WI38 (cell line): ENCODE results near the gene ZNF33A.
"Not testable (repeated sequence)": the region's sequence is repeated elsewhere in the genome, so short reads cannot be mapped to it uniquely, and the experiment has no call there.

ENCODE experiments used
- H3K4me3 ChIP-seq: 2 replicates; pipeline ENCODE4 v1.5.1; 2011; ENCODE audit warnings: low read depth, mild to moderate bottlenecking, control low read depth, low read length
- TF ChIP-seq, protein P1 (sequence below): IDR thresholded peaks from 2 replicates; pipeline ENCODE4 v1.5.1; 2012; ENCODE audit warnings: low read depth, mild to moderate bottlenecking, control low read depth, low read length

The ZNF33A gene

DNA sequence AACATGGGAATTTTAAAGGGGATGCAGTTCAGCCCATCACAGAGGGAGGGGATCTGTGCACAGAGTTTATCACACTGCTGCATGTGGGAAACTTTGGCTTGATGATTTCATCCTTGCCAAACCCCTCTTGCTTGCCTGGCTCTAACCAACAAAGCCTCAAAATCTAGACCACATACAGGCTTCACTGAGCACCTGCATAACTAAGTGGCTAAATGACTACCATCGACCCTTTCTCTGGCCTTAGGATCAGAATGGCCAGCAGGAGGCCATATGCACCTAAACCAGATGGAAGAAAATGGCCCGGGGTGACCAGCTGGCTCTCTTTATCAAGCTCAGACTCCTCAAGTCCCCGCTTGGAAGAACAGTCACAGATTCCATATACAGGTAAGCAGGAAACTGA, 18.4 kb upstream of the ZNF33A start:
- TF ChIP-seq, protein P1, sequence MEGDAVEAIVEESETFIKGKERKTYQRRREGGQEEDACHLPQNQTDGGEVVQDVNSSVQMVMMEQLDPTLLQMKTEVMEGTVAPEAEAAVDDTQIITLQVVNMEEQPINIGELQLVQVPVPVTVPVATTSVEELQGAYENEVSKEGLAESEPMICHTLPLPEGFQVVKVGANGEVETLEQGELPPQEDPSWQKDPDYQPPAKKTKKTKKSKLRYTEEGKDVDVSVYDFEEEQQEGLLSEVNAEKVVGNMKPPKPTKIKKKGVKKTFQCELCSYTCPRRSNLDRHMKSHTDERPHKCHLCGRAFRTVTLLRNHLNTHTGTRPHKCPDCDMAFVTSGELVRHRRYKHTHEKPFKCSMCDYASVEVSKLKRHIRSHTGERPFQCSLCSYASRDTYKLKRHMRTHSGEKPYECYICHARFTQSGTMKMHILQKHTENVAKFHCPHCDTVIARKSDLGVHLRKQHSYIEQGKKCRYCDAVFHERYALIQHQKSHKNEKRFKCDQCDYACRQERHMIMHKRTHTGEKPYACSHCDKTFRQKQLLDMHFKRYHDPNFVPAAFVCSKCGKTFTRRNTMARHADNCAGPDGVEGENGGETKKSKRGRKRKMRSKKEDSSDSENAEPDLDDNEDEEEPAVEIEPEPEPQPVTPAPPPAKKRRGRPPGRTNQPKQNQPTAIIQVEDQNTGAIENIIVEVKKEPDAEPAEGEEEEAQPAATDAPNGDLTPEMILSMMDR = peak; percentile 11; the same call in 1 of the 2 replicates
- no peak overlapping the region for H3K4me3 ChIP-seq

- H3K4me3 ChIP-seq = not testable (repeated sequence)
These were observed 11.6 kb upstream of the ZNF33A start for GRCh38 chr10:37998920-37999319.

DNA sequence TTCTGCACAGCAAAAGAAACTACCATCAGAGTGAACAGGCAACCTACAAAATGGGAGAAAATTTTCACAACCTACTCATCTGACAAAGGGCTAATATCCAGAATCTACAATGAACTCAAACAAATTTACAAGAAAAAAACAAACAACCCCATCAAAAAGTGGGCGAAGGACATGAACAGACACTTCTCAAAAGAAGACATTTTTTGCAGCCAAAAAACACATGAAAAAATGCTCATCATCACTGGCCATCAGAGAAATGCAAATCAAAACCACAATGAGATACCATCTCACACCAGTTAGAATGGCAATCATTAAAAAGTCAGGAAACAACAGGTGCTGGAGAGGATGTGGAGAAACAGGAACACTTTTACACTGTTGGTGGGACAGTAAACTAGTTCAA, 10.0 kb upstream of the ZNF33A start:
- not testable (repeated sequence) for H3K4me3 ChIP-seq

DNA sequence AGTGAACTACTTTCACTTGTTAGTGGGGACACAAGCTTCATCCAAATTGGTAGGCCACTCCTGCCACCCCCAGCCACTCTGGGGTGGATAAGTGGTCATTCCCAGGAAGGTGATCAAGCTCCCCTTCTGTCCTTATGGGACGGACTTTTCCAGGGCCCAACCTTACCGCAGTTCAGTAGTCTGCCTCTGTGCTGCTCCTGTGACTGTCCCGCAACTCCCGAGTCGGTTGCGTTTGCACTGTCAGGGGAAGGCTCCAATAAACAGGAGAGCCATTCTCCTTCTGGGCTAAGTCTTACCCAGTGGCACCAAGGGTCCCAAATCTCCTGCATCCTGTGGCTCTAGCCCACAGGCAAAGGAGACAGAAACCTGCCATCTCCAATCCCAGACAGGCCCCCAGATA, 7.4 kb upstream of the ZNF33A start:
- TF ChIP-seq, protein P1 = no peak
- H3K4me3 ChIP-seq = no peak overlapping the region

- H3K4me3 ChIP-seq = no peak overlapping the region
- TF ChIP-seq, protein P1 = no peak
These were observed 6.9 kb upstream of the ZNF33A start for GRCh38 chr10:38003588-38003987.

DNA sequence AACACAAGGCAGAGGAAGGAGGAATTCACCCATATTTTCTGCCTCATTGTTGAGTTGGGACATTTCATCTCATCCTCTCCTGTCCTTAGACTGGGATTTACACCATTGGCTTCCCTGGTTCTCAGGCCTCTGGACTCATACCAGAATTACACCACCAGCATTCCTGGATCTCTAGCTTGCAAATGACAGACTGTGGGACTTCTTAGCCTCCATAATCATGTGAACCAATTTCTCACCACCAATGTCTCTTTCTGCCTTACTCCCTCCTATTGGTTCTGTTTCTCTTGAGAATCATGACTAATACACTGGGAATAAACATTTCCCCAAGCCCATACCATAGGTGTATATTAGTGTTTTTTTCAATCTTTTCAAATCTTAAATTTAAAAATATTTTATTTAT, 2.9 kb upstream of the ZNF33A start:
- no peak overlapping the region for H3K4me3 ChIP-seq
- TF ChIP-seq, protein P1 = no peak

GRCh38 chr10:38007991-38008390, 2.5 kb upstream of the ZNF33A start:
- TF ChIP-seq, protein P1 = no peak
- H3K4me3 ChIP-seq = no peak overlapping the region

- TF ChIP-seq, protein P1 = no peak
These were observed 5.9 kb downstream of the ZNF33A start for GRCh38 chr10:38016354-38016753.

DNA sequence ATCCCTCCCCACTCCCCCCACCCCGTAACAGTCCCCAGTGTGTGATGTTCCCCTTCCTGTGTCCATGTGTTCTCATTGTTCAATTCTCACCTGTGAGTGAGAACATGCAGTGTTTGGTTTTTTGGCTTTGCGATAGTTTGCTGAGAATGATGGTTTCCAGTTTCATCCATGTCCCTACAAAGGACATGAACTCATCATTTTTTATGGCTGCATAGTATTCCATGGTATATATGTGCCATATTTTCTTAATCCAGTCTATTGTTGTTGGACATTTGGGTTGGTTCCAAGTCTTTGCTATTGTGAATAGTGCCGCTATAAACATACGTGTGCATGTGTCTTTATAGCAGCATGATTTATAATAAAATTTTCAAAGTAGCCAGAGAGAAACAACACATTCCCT, 8.6 kb downstream of the ZNF33A start:
- not testable (repeated sequence) for H3K4me3 ChIP-seq

More at GRCh38 chr10:38016354-38016753, 5.9 kb downstream of the ZNF33A start:
- no peak overlapping the region for H3K4me3 ChIP-seq
